Adrenal gland (tissue), 12 donors: ENCODE measurements around the gene WDR72. TPM values are rescaled to one million over a fixed set of nuclear protein-coding genes. Genes with fewer than 3 reads are reported as not detected.

Experiments used
- DNase-seq, 7 donors: peaks; one replicate each; pipeline ENCODE4 v3.0.0-alpha.2; 2019 to 2020
- H3K27ac ChIP-seq, 5 donors: fragments of 200-600 bp; sonication (generic) in 4 of 5; 1 replicate in 3 of 5; 2 replicates in 2 of 5; pipeline versions ENCODE4 v1.5.1 to v1.8.0; 2016 to 2020; ENCODE audit warnings: mild to moderate bottlenecking in 1 of 5
- H3K27me3 ChIP-seq: fragments of 200-600 bp; 2 replicates; pipeline ENCODE4 v1.8.0; 2021
- H3K36me3 ChIP-seq, 2 donors: fragments of 200-600 bp; replicated peaks in 1 of 2; 1 replicate in 1 of 2; 2 replicates in 1 of 2; pipeline versions ENCODE4 v1.5.1 to v1.8.0; 2018 to 2022
- H3K4me1 ChIP-seq, 2 donors: fragments of 200-600 bp; replicated peaks in 1 of 2; 1 replicate in 1 of 2; 2 replicates in 1 of 2; pipeline versions ENCODE4 v1.5.1 to v1.8.0; 2018 to 2021
- H3K4me3 ChIP-seq, 4 donors: fragments of 200-600 bp; sonication (generic) in 3 of 4; one replicate each; pipeline ENCODE4 v1.5.1; 2016 to 2018
- H3K9me3 ChIP-seq, 3 donors: fragments of 200-600 bp; sonication (generic) in 1 of 3; replicated peaks in 1 of 3; 1 replicate in 2 of 3; 2 replicates in 1 of 3; pipeline versions ENCODE4 v1.5.1 to v1.8.0; 2016 to 2021
- CTCF ChIP-seq, 6 experiments: fragments of 450-650 bp in 4 of 6; fragments of 200-600 bp in 2 of 6; sonication (generic) in 1 of 6; IDR thresholded peaks; 1 replicate in 5 of 6; 2 replicates in 1 of 6; pipeline versions ENCODE4 v1.5.1 to v1.8.0; 2016 to 2021; ENCODE audit warnings: antibody characterized with exemption in 6 of 6, mild to moderate bottlenecking in 2 of 6, moderate library complexity in 1 of 6
- POLR2A ChIP-seq, 2 donors: fragments of 450-650 bp; IDR thresholded peaks; one replicate each; pipeline ENCODE4 v1.6.1; 2017; ENCODE audit warnings: antibody characterized with exemption in 2 of 2, mild to moderate bottlenecking in 2 of 2, moderate library complexity in 1 of 2
- WGBS, 4 donors: extraction: QIAGEN DNeasy Blood & Tissue Kit in 2 of 4; methylation state at CpG; one replicate each; pipeline versions ENCODE4 v1.1.5 to v1.1.7; 2013 to 2017; 5-methylcytosine and 5-hydroxymethylcytosine counted together
- intact Hi-C, 2 donors: fragments of 100-400 bp; cut with DNase I; formaldehyde crosslinking; loops; one replicate each; pipeline versions ENCODE4 v1.14.1 to v1.15.0; 2022 to 2023
- polyA plus RNA-seq, 3 donors: library from polyadenylated mRNA; stranded (reverse); fragments of 200-250 nt in 2 of 3; fragments of 350-450 nt in 1 of 3; fragmentation: Illumina TruSeq in 1 of 3; extraction: RNeasy Lipid Tissue Mini Kit (QIAGEN cat#74804) in 1 of 3; gene quantifications; one replicate each; pipeline ENCODE4 v1.2.3, GENCODE V29; 2013 to 2014
- total RNA-seq, 9 donors: library from RNA; depleted of rRNA in 4 of 9; stranded (reverse); fragments of >200 nt in 4 of 9; fragments of 120-200 nt in 1 of 9; fragmentation: NEBNext Ultra II Directional in 1 of 9; extraction: Animal tissue kit (Norgen Biotek cat#: 25700) in 1 of 9; gene quantifications; one replicate each; pipeline versions ENCODE4 v1.1.0 to v1.2.4, GENCODE V29; 2013 to 2023
- donor health status: healthy with polysubstance abuse.
- donor health status: Bipolar disorder and iron deficiency.
- donor health status: DM: yes; HTN: yes; CAD: no.
- donor health status: DM: no; HTN: no; CAD: no.
- donor health status: DM: no; HTN: no; CAD: no.
- donor health status: DM: yes; HTN: yes; CAD: no.

Gene WDR72
- total and polyA plus RNA-seq, 12 donors, result 0.06 to 0.35 (median 0.12) TPM; not detected in 8

DNA sequence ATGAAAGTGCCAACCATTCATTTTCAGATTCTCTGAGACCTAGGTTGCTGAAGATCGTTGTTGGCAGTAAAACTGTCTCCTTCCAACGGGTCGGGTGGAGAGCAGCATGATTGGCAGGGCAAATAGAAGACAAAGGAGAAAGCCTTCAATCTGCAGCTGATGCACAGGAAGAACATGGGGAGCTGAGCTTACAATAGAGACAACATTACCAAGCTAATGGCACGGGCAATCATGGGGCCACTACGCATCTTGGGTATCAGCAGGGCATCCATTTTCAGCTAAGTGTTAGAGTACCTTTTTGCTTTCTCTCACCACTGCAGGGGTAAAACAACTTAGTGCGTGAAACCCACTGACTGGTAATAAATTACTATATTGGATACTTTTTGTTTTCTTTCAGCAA lies 114.8 kb downstream of the WDR72 start:
- no peak for TF ChIP-seq POLR2A (IDR thresholded peaks at IDR 0.05)
- no peak for TF ChIP-seq CTCF (IDR thresholded peaks at IDR 0.05)
- no peak for DNase-seq
- H3K27ac ChIP-seq, result no peak overlapping the region
- no peaks in the 10 kb centered on the region for H3K9me3 ChIP-seq
- H3K36me3 ChIP-seq, result no peaks in the 10 kb centered on the region
- peaks cover 7% of the 10 kb centered on the region for H3K27me3 ChIP-seq
- H3K4me3 ChIP-seq, result no peak overlapping the region
- intact Hi-C loops, result no loop called here
- 67 to 76% (median 70%) methylated on average over 6 of the region's 6 CpGs for WGBS, 4 donors
- no peaks in the 10 kb centered on the region for H3K4me1 ChIP-seq

GRCh38 chr15:53634517-53635106 lies 124.9 kb downstream of the WDR72 start:
- Histone ChIP-seq H3K4me1 (no peaks in the 10 kb centered on the region), H3K4me3 (no peak overlapping the region), H3K27ac (no peak overlapping the region), H3K36me3 (no peaks in the 10 kb centered on the region), H3K27me3 (no peaks in the 10 kb centered on the region), H3K9me3 (no peaks in the 10 kb centered on the region)
- intact Hi-C loops, result no loop called here
- TF ChIP-seq POLR2A (IDR thresholded peaks at IDR 0.05) (no peak), CTCF (IDR thresholded peaks at IDR 0.05) (no peak)
- 79 to 88% (median 80%) methylated on average over 2 of the region's 2 CpGs for WGBS, 4 donors
- DNase-seq, result no peak

- intact Hi-C loops, result no loop called here
- Histone ChIP-seq H3K4me1 (no peaks in the 10 kb centered on the region), H3K27ac (no peak overlapping the region), H3K36me3 (no peaks in the 10 kb centered on the region), H3K9me3 (peaks cover 0 to 5% (median 0%) of the 10 kb centered on the region in 3 donors), H3K27me3 (no peaks in the 10 kb centered on the region), H3K4me3 (no peak overlapping the region)
- no peak for TF ChIP-seq POLR2A (IDR thresholded peaks at IDR 0.05)
- TF ChIP-seq CTCF (IDR thresholded peaks at IDR 0.05), result no peak
- no peak for DNase-seq
- 57 to 70% (median 63%) methylated on average over 3 of the region's 3 CpGs for WGBS, 4 donors
Observed at GRCh38 chr15:53627279-53627678, 132.2 kb downstream of the WDR72 start.

- intact Hi-C loops, result no loop called here
- Histone ChIP-seq H3K27ac (no peak overlapping the region), H3K27me3 (no peaks in the 10 kb centered on the region), H3K4me1 (no peaks in the 10 kb centered on the region), H3K36me3 (no peaks in the 10 kb centered on the region), H3K9me3 (peaks cover 0 to 5% (median 0%) of the 10 kb centered on the region in 3 donors), H3K4me3 (no peak overlapping the region)
- TF ChIP-seq POLR2A (IDR thresholded peaks at IDR 0.05), result no peak
- no peak for TF ChIP-seq CTCF (IDR thresholded peaks at IDR 0.05)
- 89 to 93% (median 90%) methylated on average over 20 to 22 of the region's 22 CpGs for WGBS, 4 donors
- DNase-seq, result no peak
Observed at GRCh38 chr15:53625962-53626845, 133.3 kb downstream of the WDR72 start.
